GM21526 (cell line): ENCODE data around the gene S100P.

Source experiments
- ATAC-seq: cut with Tn5 transposase; IDR thresholded peaks from one replicate; pipeline ENCODE4 v1.9.1; 2021; ENCODE audit warnings: moderate library complexity; ENCODE audit not compliant: unreplicated experiment, low FRiP score

The S100P gene

GRCh38 chr4:6742989-6743388, 49.3 kb downstream of the S100P start:
- ATAC-seq, result no peak
